ENCODE data around the gene VSTM5.

Gene VSTM5

GRCh38 chr11:93842461-93842860 is 8.0 kb downstream of the VSTM5 start:
- DNase-seq (ENCODE audit: low read depth), result no peak

DNA sequence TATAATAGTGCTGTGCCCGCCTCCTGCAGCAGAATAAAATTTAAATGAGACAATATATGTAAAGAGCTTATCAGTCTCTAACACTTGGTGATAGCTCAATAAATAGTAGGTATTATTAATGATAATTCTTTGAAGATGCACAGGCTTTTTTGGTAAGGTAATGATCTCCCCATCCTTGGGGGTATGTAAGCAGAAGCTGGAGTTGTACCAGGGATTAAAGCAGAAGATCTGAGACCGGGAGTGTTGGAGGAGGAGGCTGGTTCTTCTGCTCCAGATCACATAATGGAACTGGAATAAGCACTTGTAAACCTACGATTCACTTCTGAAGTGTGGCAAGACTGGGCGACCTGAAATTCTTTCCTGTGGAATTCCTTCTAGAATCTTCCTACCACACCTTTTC is 8.4 kb downstream of the VSTM5 start:
- no peak for DNase-seq (ENCODE audit: low read depth)

DNA sequence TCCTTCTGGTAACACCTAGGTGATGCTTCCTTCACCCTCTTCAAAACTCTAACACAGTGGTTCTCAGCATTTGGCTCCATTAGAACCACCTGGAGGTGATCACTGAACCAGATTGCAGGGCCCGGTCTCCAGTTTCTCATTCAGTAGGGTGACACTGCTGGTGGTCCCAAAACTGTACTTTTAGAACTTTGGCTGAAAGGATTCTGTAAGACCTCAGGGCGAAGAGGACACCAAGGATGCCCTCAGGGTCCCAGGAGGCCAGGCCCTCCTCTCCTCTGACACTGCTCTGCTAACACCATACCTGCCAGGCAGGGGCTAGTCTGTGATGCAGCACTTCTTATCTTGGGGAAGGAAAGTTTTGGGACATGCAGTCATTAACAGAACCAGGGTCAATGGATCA is 9.0 kb downstream of the VSTM5 start:
- no peak for DNase-seq (ENCODE audit: low read depth)

- no peak for DNase-seq (ENCODE audit: low read depth)
Observed at GRCh38 chr11:93840981-93841380, 9.4 kb downstream of the VSTM5 start.

GRCh38 chr11:93840180-93840579 is 10.2 kb downstream of the VSTM5 start:
- no peak for DNase-seq (ENCODE audit: low read depth)

DNA sequence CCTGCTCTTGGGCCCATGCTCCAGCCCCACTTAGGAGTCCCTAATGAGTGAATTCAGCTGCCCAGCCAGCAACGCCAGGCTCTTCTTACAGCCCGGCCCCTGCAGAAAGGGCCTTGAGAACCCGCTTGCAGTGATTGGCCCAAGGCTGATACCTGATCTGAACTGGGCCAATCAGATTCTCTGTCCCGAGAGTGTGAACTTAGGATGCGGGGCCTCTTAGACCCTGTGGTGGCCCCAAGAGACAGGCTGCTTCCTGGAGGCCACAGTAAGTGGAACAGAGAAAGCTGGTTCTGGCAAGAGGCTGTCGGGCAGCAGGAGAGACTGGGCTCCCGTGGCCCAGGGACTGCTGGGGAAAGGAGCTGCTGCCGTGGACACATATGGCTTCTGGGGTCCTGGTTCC is 11.5 kb downstream of the VSTM5 start:
- DNase-seq (ENCODE audit: low read depth), result no peak

DNA sequence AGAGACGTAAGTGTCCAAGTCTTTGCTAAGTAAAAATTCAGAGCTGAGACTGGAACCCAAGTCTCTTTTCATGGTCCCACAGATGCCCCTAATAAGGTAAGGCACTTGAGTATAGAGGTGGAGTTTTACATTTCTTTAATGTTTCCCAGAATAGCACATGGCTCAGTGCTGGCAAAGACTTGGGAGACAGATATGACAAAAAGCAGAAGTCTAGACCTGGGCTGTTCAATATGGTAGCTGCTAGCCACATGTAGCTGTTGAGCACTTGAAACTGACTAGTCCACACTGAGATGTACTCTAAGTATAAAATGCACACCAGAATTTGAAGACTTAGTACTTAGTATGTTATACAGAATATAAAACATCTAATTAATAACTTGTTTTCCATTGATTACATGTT is 17.6 kb downstream of the VSTM5 start:
- no peak for DNase-seq (ENCODE audit: low read depth)

DNA sequence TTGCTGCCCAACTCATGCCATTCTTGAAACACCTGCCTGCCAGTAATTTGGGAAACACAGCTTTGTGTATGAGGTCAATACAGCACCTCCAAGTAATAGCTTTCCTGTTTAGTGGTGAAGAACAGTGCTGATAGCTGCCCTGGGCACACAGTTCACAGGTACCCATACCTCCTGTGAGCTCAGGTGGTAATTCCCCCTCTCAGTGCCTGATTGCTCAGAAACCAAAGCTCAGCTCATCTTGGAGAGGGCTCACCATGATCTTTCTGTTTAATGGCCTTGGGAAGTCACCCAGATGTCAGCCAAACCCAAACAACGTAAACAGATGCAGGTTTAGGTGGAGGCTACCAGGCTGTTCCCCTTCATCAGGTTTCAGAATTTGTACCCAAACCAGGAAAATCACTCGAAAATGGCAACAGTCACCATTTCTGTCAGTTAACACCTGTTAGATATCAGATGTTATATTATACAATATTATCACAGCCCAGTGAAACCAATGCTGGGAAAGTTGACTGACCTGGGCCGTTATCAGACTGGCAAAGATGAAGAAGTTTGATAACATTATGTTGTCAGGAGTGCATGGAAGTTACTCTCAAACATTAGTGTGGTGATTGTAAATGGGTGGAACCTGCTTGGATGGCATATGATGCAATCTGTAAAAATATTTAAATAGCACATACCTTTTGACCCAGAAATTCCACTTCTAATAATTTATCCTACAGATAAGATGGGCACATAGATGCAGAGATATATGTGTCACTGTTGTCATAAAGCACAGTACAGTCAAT is 18.9 kb downstream of the VSTM5 start:
- DNase-seq (ENCODE audit: low read depth), result no peak

GRCh38 chr11:93829598-93829997 is 20.8 kb downstream of the VSTM5 start:
- DNase-seq (ENCODE audit: low read depth), result no peak

- no peak for DNase-seq (ENCODE audit: low read depth)
Observed at GRCh38 chr11:93827363-93827762, 23.1 kb downstream of the VSTM5 start.

GRCh38 chr11:93823210-93823609 is 27.2 kb downstream of the VSTM5 start:
- DNase-seq (ENCODE audit: low read depth), result no peak

DNA sequence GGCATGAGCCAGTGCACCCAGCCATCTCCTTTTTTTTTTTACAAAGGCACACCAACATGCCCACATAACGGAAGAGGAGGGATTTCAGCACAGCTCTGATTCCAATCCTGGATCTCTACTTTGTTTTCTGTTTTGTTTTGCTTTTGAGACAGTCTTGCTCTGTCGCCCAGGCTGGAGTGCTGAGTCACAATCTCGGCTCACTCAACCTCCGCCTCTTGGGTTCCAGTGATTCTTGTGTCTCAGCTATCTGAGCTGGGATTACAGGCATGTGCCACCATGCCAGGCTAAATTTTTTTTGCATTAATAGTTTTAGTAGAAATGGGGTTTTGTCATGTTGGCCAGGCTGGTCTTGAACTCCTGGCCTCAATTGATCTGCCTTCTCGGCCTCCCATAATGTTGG is 28.1 kb downstream of the VSTM5 start:
- no peak for DNase-seq (ENCODE audit: low read depth)

DNA sequence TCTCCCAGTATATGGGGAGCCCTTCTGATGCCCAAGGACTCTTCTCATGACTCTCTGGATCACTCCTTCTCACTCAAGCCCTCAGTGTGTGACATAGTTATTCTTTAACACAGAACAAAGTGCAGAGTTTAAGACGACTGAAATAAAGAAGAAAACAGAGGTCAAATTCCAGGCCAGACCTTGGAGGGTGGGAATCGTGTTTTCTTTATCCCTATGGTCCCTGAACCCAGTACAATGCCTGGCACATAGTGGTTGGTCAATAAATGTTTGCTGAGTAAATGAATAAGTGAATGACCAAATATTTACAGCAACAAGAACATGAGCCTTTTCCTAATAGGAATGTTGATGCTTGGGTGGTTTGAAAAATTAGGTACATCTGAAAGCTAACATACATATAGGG is 28.8 kb downstream of the VSTM5 start:
- DNase-seq (ENCODE audit: low read depth), result no peak

DNA sequence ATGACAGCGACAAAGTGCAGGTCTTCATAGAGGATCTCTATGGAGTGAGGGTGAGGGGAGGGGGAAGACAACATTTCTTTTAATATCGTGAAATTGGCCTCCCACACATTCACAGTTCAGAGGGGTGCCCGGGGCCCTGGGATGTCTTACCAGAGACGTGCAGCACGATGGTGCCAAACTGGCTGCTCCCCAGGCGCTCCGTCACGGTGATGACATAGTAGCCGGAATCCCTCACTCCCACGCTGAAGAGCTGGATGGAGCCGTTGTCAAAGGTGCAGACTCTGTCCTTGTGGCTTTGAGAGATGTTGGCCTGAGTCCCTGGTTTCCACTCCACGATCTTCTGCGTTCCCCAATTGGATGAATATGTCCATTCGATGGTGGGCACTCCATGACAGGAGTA is 29.6 kb downstream of the VSTM5 start:
- no peak for DNase-seq (ENCODE audit: low read depth)

DNA sequence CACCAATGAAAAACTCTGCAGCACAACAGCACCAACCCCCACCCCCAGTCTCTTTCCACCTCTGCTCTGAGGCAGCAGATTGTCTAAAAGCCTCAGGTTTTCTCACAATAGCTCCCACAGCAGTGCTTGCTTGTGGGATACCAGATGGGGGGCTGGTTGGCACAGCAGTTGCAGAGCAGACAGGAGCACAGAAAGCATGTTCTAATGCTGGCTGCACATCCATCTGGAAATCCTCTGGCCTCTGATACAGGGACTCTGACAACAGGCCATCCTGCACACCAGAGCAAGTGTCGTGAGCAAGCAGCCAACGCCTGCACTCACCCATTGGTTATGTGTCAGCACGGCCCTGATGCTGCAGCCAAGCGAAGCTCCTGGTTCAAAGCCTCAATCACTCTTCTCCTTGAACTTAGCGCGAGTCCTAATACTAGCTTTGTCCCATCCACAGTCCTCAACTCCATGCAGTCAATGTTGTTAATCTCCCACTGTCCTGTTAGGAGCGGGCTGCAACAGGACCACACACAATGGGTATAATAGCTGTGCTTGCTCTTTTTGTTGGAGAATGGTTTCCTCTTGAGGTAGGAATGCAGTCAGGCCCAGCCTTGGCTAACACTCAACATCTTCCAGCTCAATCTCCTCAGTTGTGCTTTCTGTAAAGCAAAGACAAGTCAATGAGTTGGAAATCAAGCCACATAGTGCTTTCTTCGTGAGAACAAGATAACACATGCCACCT is 30.3 kb downstream of the VSTM5 start:
- DNase-seq (ENCODE audit: low read depth), result no peak

GRCh38 chr11:93817426-93818348 is 32.7 kb downstream of the VSTM5 start:
- DNase-seq (ENCODE audit: low read depth), result no peak

DNA sequence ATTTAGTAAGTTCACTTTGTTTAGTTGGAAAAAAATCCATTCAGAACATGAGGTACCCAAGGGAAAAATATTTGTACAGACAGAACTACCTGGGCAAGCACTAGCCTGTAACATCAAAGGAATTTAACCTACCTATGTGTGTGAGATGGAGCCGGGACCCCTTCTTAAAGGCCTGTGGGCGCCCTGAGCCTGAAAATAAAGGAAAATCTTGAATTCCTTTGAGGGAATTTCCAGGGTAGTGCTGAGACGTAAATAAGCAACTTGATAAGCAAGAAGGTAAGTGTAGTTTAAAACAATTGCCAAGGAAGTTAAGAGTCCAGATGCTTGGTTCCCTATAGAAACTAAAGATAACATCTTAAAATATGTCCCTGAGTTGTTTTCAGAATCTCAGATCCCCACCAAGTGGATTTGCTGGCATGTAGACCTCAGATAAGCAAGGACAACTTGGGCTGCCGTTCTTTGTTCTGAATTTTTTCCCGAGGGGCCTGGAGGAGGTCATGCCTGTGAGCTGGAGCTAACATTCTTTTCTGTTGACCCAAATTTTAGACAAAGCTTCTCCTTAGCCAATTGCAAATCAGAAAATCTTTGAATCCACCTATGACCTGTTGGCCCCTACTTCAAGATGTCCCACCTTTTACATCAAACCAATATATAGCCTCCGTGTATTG is 35.3 kb downstream of the VSTM5 start:
- DNase-seq (ENCODE audit: low read depth), result no peak

- no peak for DNase-seq (ENCODE audit: low read depth)
Observed at GRCh38 chr11:93813974-93814373, 36.4 kb downstream of the VSTM5 start.

DNA sequence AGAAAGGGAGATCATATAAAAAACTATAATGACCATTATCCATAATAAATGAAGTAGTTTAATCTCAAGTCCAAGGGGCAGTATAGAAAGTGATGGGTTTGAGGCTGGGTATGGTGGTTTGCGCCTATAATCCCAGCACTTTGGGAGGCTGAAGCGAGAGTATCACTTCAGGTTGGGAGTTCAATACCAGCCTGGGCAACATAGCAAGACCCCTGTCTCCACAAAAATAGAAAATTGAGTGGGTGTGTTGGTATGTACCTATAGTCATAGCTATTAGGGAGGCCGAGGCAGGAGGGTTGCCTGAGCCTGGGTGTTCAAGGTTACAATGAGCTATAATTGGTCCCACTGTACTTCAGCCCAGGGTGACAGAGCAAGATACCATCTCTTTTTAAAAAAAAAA is 42.4 kb downstream of the VSTM5 start:
- no peak for DNase-seq (ENCODE audit: low read depth)

DNA sequence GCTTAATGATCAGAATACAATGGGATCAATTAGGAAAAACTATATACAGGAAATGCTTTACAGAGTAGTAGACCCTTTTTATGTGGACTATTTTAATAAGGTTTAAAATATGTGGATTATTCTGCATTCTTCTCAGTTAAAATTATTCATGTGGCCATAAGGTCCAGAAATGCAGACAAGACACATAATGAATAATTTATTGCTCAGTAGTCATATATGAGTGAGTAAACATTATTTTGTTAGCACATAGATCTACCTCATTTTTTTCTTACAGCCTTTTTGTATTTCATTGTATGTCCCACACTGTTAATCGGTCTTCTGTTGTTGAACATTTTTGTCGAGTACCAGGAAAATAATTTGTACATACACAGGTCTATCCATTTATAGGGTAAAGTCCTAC is 45.5 kb downstream of the VSTM5 start:
- DNase-seq (ENCODE audit: low read depth), result no peak

- DNase-seq (ENCODE audit: low read depth), result no peak
Observed at GRCh38 chr11:93801366-93801765, 49.1 kb downstream of the VSTM5 start.

All from T follicular helper cell (primary cell).